Activated CD4-positive, alpha-beta T cell treated with anti-CD3 and anti-CD28 coated beads, Interleukin-2, amount 10 ng/mL, durations not matched to agents 7 days and 5 days (primary cell): Measurements from ENCODE around the gene ABTB2. TPM values are rescaled to one million over a fixed set of nuclear protein-coding genes. Genes with fewer than 3 reads are reported as not detected.

ENCODE experiments used
- CTCF ChIA-PET: fragments of 350-600 bp; sonication (Branson Sonifier 250); formaldehyde crosslinking; loops from one replicate; lab custom pipeline; 2021; ENCODE audit warnings: antibody characterized with exemption; lab: Charles Lee
- POLR2A ChIA-PET: fragments of 350-600 bp; sonication (Branson Sonifier 250); formaldehyde crosslinking; loops from one replicate; lab custom pipeline; 2021; ENCODE audit warnings: antibody characterized with exemption; lab: Charles Lee
- DNase-seq: peaks from one replicate; pipeline ENCODE4 v3.0.0-alpha.2; 2020
- H3K27ac Mint-ChIP-seq: one replicate; pipeline ENCODE4 v1.8.0; 2021; ENCODE audit warnings: mild to moderate bottlenecking, moderate library complexity, mixed read lengths
- H3K27me3 Mint-ChIP-seq: one replicate; pipeline ENCODE4 v1.8.0; 2021; ENCODE audit warnings: mixed read lengths
- H3K36me3 Mint-ChIP-seq: one replicate; pipeline ENCODE4 v1.8.0; 2021; ENCODE audit warnings: low read depth, mixed read lengths
- H3K4me1 Mint-ChIP-seq: one replicate; pipeline ENCODE4 v1.8.0; 2021; ENCODE audit warnings: mixed read lengths
- H3K4me3 Mint-ChIP-seq: one replicate; pipeline ENCODE4 v1.8.0; 2021; ENCODE audit warnings: mild to moderate bottlenecking, moderate library complexity, mixed read lengths
- H3K9me3 Mint-ChIP-seq: one replicate; pipeline ENCODE4 v1.8.0; 2021; ENCODE audit warnings: mixed read lengths
- total RNA-seq, 2 experiments: library from RNA; stranded (reverse); gene quantifications; one replicate each; pipeline ENCODE4 v1.2.3, GENCODE V29; 2021

The ABTB2 gene
- total RNA-seq, 2 experiments from 2014 or later = 0.55 to 0.65 TPM

DNA sequence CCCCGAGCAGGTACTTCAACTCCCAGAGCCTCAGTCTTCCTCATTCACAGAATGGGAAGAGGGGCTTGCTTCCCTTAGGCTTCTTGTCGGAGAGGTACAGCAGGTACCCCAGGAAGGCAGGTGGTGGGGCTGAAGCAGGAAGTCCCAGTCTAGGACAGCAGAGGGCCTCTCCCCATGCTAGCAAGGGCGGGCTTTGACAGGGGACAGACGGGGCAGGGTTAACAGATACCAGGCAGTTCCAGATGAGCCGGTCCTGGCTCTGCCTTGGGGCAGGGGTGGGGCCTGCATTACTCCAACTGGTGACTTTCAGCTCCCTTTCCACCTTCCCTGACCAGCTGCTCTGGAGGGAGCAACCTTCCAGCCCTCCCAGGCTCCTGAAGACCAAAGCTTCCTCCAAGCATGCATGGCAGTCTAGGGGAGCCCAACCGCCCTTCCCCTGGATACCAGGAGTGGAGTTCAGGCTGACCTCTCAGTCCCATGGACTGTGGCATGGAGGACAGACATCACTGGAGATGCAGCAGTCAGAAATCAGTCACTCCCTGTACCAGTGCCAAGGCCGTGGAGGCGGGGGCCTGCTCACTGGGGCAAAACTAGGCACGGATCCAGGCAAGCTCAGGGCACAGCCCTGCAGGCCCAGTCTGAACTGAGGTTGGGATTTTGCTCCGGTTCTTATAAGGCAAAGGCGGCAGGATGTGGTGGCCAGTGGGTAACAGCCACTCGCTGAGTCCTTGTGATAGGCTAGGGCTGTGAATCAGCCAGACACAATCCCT is 191.8 kb downstream of the ABTB2 start:
- no peak overlapping the region for H3K27ac Mint-ChIP-seq
- no peaks in the 10 kb centered on the region for H3K9me3 Mint-ChIP-seq
- H3K4me1 Mint-ChIP-seq = no peaks in the 10 kb centered on the region
- DNase-seq = no peak
- H3K36me3 Mint-ChIP-seq = no peaks in the 10 kb centered on the region
- peaks cover 2% of the 10 kb centered on the region for H3K27me3 Mint-ChIP-seq
- ChIA-PET POLR2A (no interaction called here), CTCF (interaction anchor here (1.6 to 2.8 kb wide), 2 partner anchors 8 to 15 kb away, joined by 5 to 12 read pairs; no protein-coding TSS in a partner anchor)
- no peak overlapping the region for H3K4me3 Mint-ChIP-seq

DNA sequence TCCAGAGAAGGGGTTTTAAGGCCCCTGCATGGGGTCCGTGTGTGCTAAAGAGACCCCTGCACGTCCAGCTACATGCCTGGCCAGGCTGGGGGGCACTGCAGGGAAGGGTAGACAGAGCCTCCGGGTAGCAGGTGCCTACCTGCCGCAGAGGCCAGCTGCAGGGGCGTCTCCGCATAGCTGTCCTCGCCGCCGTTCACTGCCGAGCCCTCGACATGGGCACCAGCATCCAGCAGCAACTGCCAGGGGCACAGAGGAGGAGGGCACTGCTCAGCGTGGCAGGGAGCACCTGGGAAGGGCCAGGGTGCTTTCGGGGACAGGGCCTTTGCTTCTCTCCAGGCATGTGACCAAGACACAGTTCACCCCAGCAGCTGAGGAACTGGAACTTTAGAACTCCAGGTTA is 192.7 kb downstream of the ABTB2 start:
- peaks cover 2% of the 10 kb centered on the region for H3K27me3 Mint-ChIP-seq
- no peak overlapping the region for H3K4me3 Mint-ChIP-seq
- no peaks in the 10 kb centered on the region for H3K4me1 Mint-ChIP-seq
- no peak overlapping the region for H3K27ac Mint-ChIP-seq
- CTCF ChIA-PET = interaction anchor here (2.8 kb wide), 1 partner anchor 9 kb away, joined by 12 read pairs; no protein-coding TSS in a partner anchor
- POLR2A ChIA-PET = no interaction called here
- no peak for DNase-seq
- H3K9me3 Mint-ChIP-seq = no peaks in the 10 kb centered on the region
- no peaks in the 10 kb centered on the region for H3K36me3 Mint-ChIP-seq

DNA sequence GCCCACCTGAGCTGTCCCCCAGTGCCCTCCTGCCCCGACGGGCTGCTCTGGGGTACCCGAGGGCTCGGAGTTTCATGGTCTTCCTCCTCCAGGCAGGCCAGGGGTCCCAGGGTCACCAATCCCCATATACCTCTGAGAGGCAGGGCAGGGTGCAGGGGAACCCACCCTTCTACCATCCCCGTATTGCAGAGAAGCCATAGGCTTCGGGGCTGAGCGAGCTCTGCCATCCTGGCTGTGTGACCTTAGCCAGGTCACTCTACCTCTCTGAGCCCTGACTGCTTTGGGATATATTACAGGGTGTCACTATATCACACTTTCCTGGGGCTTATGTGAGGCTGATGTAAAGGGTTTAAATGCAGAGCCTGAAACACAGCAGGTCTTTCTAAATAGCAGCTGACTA is 195.0 kb downstream of the ABTB2 start:
- Mint-ChIP-seq H3K27ac (no peak overlapping the region), H3K4me3 (no peak overlapping the region), H3K36me3 (no peaks in the 10 kb centered on the region), H3K27me3 (no peaks in the 10 kb centered on the region), H3K4me1 (peaks cover 10% of the 10 kb centered on the region), H3K9me3 (no peaks in the 10 kb centered on the region)
- DNase-seq = no peak
- ChIA-PET POLR2A (no interaction called here), CTCF (interaction anchor here (2.8 kb wide), 1 partner anchor 12 kb away, joined by 12 read pairs; no protein-coding TSS in a partner anchor)

DNA sequence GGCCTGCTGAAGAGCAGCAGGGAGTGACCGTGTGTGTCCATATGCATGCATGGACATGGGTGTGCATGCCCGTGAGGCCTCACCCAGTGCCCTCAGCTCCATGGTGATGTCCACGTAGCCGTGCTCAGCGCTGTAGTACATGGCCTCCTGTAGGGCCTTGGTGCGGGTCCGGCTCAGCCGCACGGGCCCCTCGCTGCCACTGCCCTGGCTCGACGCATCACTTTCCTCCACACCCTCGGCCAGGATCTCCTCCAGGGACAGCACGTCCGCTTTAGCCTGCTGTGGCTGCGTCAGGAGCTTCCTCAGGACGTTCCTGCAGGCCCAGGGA is 195.4 kb downstream of the ABTB2 start:
- H3K36me3 Mint-ChIP-seq = no peaks in the 10 kb centered on the region
- ChIA-PET CTCF (no interaction called here), POLR2A (no interaction called here)
- H3K9me3 Mint-ChIP-seq = no peaks in the 10 kb centered on the region
- no peak overlapping the region for H3K27ac Mint-ChIP-seq
- DNase-seq = no peak
- H3K4me1 Mint-ChIP-seq = peaks cover 10% of the 10 kb centered on the region
- H3K27me3 Mint-ChIP-seq = no peaks in the 10 kb centered on the region
- no peak overlapping the region for H3K4me3 Mint-ChIP-seq

DNA sequence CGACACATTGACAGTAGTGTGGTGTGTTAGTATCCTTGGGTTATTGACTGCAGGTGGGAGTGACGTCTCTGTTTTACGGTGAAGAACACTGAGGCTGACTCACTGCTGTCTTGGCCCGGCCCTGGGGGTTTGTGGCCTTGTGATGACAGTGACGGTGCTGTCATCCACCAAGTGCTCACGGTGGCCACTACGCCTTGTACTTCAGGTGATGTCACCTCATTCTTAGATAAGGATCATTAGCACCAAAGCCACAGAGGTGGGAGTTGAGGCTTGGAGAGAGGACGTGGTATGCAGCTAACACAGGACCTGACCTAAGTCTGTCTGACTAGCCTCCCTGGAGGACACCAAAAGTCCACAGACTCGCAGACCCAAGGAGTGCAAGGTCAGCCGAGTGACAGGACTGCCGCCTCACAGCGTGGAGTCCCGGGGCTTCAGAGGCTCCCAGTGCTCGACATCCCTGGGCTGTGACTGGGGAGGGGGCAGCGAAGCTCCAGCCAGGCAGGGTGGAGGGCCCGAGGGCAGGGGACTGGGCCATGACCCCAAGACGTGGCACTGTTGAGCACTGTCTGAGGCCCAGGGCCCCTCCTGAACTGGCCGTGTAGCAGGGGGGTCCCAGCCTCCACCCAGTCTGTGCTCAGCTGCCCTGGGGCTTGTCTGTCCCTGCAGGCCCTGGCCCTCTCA is 195.9 kb downstream of the ABTB2 start:
- no peaks in the 10 kb centered on the region for H3K27me3 Mint-ChIP-seq
- DNase-seq = peak; percentile 13
- POLR2A ChIA-PET = no interaction called here
- CTCF ChIA-PET = interaction anchor here (0.6 to 1.2 kb wide), 2 partner anchors 9 to 64 kb away, joined by 3 read pairs; no protein-coding TSS in a partner anchor
- peaks cover 10% of the 10 kb centered on the region for H3K4me1 Mint-ChIP-seq
- no peaks in the 10 kb centered on the region for H3K36me3 Mint-ChIP-seq
- no peaks in the 10 kb centered on the region for H3K9me3 Mint-ChIP-seq
- no peak overlapping the region for H3K27ac Mint-ChIP-seq
- H3K4me3 Mint-ChIP-seq = no peak overlapping the region

DNA sequence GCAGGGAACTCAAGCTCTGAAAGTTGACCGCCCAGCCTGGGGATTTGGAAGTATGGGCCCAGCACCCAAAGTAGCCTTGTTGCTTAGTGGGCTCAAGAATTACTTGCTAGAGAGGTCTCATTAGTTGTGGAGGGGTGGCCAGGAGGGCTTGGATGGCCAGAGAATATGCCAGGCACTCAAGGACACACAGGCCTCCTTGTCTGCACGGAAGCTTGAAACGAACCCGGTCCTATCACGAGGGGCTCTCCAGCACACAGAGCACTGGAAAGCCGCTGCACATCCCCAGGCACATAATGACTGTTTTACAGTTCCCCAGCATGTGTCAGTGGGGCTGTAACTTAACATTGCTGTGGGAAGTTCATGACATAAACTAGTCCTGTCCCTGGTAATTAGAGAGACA is 196.4 kb downstream of the ABTB2 start:
- no peaks in the 10 kb centered on the region for H3K9me3 Mint-ChIP-seq
- H3K27me3 Mint-ChIP-seq = no peaks in the 10 kb centered on the region
- H3K4me1 Mint-ChIP-seq = peaks cover 10% of the 10 kb centered on the region
- ChIA-PET POLR2A (no interaction called here), CTCF (interaction anchor here (1.0 to 1.2 kb wide), 2 partner anchors 9 to 10 kb away, joined by 3 read pairs; no protein-coding TSS in a partner anchor)
- H3K36me3 Mint-ChIP-seq = no peaks in the 10 kb centered on the region
- DNase-seq = no peak
- no peak overlapping the region for H3K4me3 Mint-ChIP-seq
- H3K27ac Mint-ChIP-seq = no peak overlapping the region

DNA sequence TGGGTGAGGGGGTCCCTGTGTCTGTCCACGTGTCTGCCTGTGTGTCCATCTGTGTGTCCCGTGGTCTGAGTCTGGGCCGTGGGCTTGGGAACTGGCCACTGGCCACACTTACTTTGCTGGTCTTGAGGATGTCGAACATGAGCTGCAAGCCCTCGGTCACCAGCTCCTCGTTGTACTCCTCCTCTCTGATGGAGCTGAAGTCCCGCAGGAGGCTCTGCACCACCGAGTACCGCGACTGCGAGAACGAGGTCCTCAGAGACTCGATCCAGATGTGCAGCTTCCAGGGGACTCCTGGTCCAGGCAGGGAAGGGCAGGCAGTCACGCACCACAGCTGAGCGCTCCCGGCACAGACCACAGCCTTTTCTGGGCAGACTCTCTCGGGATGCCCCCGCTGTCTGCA is 197.0 kb downstream of the ABTB2 start:
- Mint-ChIP-seq H3K4me1 (peaks cover 10% of the 10 kb centered on the region), H3K9me3 (no peaks in the 10 kb centered on the region), H3K27me3 (no peaks in the 10 kb centered on the region), H3K27ac (no peak overlapping the region), H3K4me3 (no peak overlapping the region), H3K36me3 (no peaks in the 10 kb centered on the region)
- ChIA-PET CTCF (interaction anchor here (1.0 to 1.2 kb wide), 2 partner anchors 9 to 10 kb away, joined by 3 read pairs; no protein-coding TSS in a partner anchor), POLR2A (no interaction called here)
- no peak for DNase-seq

DNA sequence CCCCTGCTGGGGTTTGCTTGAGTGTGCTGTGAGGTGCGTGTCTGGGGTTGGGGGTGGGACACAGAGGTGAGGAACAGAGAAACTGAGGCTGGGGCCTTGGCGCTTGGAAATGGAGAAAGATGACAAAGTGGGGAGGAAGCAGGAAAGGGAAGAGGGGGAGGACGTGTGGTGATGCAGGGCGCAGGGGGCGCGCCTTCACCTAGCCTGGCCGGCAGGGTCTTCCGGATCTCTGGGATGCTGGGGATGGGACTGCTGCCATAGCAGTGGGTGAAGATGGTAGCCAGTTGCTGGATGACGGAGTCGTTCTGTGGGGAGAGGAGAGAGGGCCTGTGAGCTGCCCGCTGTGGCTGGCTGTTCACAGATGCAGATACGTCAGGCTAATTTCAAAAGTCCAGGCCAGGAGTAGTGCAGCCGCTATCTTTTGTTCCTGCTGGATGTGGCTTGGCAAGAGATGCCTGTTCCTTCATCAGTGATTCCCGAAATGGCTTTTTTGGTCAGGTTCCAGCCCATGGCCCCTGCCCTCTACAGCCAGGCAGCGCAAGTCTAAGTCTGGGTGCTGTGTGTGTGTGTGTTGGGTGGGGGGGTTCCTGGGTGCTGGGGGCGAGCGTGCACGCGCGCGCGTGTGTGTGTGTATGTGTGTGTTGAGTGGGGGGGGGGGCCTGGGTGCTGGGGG is 197.6 kb downstream of the ABTB2 start:
- CTCF ChIA-PET = interaction anchor here (1.9 kb wide), 1 partner anchor 10 kb away, joined by 5 read pairs; no protein-coding TSS in a partner anchor
- POLR2A ChIA-PET = no interaction called here
- no peak for DNase-seq

DNA sequence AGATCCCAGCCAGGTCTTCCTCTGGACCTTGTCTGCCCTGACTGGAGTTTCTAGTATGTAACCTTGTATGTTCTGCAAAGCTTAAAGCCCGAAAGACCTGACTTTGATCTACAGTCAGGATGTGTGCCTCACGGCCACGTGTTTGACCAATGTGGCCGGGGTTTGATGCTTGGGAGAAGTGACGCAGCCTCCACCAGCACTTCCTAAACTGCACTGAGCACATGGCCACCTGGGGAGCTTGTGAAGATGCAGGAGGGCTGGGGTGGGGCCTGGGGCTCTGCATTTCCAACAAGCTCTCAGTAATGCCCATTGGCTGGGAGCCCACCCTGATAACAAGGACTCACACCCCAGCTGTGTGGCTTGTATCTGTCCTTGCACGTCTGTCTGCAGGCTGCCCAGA is 199.1 kb downstream of the ABTB2 start:
- H3K36me3 Mint-ChIP-seq = no peaks in the 10 kb centered on the region
- peaks cover 11% of the 10 kb centered on the region for H3K4me1 Mint-ChIP-seq
- no peak overlapping the region for H3K4me3 Mint-ChIP-seq
- H3K9me3 Mint-ChIP-seq = no peaks in the 10 kb centered on the region
- no peaks in the 10 kb centered on the region for H3K27me3 Mint-ChIP-seq
- CTCF ChIA-PET = interaction anchor here (1.2 to 1.9 kb wide), 5 partner anchors 8 to 33 kb away, joined by 3 to 6 read pairs (median 5); no protein-coding TSS in a partner anchor
- peak overlapping the region; percentile 62 for H3K27ac Mint-ChIP-seq
- POLR2A ChIA-PET = no interaction called here
- DNase-seq = peak; percentile 26

More for the DNA sequence above, 197.6 kb downstream of the ABTB2 start:
- Mint-ChIP-seq H3K27ac (no peak overlapping the region), H3K9me3 (no peaks in the 10 kb centered on the region), H3K4me1 (peaks cover 10% of the 10 kb centered on the region), H3K4me3 (no peak overlapping the region), H3K36me3 (no peaks in the 10 kb centered on the region), H3K27me3 (no peaks in the 10 kb centered on the region)

DNA sequence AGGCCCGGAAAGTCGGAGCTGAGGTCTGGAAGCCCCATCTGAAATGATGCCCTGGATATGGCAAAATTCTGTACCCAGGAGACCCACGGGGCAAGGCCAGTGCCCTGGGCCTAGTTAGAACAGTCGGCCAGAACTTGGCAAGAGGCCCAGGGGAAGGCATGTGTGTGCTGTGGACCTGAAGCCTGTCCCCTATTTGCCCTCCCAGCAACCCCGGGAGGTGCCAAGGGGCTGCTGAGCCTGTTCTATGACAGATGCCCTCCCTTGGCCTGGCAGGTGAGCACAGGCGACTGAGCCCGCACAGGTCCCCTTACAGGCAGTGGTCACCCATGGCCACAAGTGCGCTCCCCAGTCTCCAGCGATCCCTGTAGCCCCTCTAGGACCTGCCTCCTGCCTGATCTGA is 200.6 kb downstream of the ABTB2 start:
- Mint-ChIP-seq H3K27ac (no peak overlapping the region), H3K4me1 (peaks cover 16% of the 10 kb centered on the region), H3K27me3 (no peaks in the 10 kb centered on the region), H3K9me3 (no peaks in the 10 kb centered on the region), H3K4me3 (no peak overlapping the region), H3K36me3 (no peaks in the 10 kb centered on the region)
- ChIA-PET POLR2A (no interaction called here), CTCF (interaction anchor here (0.9 kb wide), 1 partner anchor 10 kb away, joined by 3 read pairs; no protein-coding TSS in a partner anchor)
- DNase-seq = no peak

DNA sequence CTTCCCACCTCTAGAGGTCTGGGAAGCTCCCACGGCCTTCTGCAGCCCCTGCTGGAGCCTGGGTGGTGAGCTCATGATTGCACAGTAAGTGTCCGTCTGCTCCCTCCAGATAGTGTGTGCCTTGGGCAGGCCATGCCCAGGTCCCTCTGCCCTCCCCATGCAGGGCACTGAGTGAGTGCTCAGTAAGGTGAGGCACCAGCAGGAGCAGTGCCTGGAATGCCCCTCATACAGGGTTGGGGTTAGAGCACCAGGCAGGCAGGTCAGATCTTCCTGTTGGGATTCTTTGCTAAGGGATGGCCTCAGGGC is 202.1 kb downstream of the ABTB2 start:
- ChIA-PET CTCF (interaction anchor here (0.6 to 1.4 kb wide), 3 partner anchors 19 to 147 kb away, joined by 3 to 5 read pairs (median 3); no protein-coding TSS in a partner anchor), POLR2A (no interaction called here)
- H3K4me3 Mint-ChIP-seq = no peak overlapping the region
- H3K4me1 Mint-ChIP-seq = peaks cover 16% of the 10 kb centered on the region
- no peak overlapping the region for H3K27ac Mint-ChIP-seq
- no peaks in the 10 kb centered on the region for H3K36me3 Mint-ChIP-seq
- no peak for DNase-seq
- H3K9me3 Mint-ChIP-seq = no peaks in the 10 kb centered on the region
- H3K27me3 Mint-ChIP-seq = no peaks in the 10 kb centered on the region

DNA sequence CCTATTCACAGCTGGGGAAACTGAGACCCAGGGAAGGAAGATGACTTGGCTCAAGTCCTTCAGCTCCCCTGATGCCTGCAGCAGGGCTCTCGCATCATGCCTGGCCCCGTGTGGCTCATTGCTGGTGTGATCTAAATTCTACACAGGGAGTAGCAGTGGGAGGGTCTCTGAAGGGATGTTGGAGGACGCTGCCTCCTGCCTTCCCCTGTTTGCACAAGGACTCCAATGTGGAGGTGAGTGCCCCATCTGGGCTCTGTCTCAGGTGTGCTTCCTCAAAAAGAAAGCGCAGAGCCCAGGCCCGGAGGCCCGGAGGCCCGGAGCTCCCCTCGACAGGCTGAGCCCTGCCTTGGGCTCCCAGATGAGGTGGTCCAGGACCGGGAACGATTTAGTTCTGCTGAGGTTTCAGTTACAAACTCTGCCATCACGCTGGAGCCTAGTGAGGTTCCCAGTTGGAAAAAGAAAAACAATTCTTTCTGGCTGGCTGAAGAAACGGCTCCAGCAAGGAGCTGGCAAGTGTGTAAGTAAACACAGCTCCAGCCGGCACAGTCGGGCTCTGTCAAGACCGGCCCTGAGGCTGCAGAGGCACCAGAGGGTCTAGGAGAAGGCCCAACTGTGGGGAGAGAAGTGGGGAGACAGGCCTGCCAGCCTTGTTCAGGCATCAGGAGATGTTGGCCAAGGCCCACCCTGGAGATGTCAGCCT is 202.6 kb downstream of the ABTB2 start:
- CTCF ChIA-PET = interaction anchor here (0.8 to 2.0 kb wide), 4 partner anchors 10 to 147 kb away, joined by 3 to 8 read pairs (median 3); no protein-coding TSS in a partner anchor
- H3K36me3 Mint-ChIP-seq = no peaks in the 10 kb centered on the region
- no peak for DNase-seq
- POLR2A ChIA-PET = no interaction called here
- H3K4me3 Mint-ChIP-seq = no peak overlapping the region
- peaks cover 16% of the 10 kb centered on the region for H3K4me1 Mint-ChIP-seq
- H3K27me3 Mint-ChIP-seq = no peaks in the 10 kb centered on the region
- no peaks in the 10 kb centered on the region for H3K9me3 Mint-ChIP-seq
- H3K27ac Mint-ChIP-seq = no peak overlapping the region
